Stimulated activated CD8-positive, alpha-beta memory T cell treated with anti-CD3 and anti-CD28 coated beads, Interleukin-15, amount 100 ng/mL, for 1 hour (primary cell): ENCODE measurements around the gene REPIN1.

Experiments used
- DNase-seq: peaks from one replicate; pipeline ENCODE4 v3.0.0-alpha.2; 2020; ENCODE audit warnings: low read depth

Gene REPIN1

DNA sequence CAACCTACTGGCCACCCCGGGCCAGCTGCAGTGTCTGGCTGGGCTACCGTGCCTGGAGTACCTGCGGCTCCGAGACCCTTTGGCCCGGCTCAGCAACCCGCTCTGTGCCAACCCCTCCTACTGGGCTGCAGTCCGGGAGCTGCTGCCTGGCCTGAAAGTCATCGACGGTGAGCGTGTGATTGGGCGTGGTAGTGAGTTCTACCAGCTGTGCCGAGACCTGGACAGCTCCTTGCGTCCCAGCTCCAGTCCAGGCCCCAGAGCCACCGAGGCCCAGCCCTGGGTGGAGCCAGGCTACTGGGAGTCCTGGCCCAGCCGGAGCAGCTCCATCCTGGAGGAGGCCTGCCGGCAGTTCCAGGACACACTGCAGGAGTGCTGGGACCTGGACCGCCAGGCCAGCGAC is 31.4 kb upstream of the REPIN1 start:
- DNase-seq = no peak

DNA sequence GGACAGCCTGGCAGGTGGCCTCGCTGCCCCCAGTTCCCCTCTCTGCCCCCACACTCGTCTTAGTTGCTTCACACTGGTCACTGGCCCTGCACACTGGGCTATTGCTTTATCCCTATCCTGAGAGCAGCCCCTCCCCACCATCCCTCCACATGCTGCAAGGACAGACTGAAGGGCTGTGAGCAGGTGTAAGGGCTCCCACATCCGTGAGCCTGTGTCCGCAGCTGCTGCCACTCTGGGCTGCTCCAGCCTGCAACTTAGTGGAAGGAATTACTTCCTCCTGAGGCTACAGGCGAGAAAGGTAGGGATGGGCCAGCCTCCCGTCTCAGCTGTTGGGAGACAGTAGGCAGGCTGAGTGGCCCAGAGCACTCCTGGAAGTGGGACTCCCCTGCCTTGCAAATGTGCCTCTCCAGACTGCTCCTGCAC is 31.0 kb upstream of the REPIN1 start:
- DNase-seq = no peak

DNA sequence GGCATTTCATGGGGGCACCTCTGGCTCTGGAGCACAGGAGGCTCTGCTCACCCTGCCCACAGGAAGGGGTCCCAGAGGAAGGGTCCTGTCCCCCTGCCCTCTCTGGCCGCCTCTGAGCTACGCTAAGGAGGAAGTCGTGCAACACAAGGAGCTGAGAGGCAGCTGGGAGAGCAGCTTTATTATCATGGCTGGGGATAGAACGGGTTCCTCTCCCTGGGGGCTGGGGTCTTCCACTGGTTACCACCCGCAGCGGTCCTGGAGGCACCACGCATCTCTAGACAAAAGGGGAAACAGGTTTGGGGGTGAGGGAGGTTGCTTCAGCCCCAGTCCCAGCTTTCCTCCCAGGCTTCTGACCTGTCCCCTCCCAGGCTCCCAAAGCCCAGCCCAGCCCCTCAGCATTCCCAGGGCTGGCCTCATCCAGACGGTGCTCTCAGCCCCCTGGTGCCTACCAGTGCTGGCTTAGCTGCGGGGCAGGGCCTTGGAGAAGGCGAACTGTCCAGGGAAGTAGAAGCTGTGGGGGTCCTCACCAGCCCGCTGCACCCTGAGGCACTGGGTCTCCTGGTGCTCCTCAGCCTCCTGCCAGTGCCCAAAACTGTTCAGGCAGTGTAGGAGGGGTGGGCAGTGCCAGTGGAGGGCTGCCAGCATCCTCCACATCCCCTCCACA is 30.3 kb upstream of the REPIN1 start:
- DNase-seq = no peak

DNA sequence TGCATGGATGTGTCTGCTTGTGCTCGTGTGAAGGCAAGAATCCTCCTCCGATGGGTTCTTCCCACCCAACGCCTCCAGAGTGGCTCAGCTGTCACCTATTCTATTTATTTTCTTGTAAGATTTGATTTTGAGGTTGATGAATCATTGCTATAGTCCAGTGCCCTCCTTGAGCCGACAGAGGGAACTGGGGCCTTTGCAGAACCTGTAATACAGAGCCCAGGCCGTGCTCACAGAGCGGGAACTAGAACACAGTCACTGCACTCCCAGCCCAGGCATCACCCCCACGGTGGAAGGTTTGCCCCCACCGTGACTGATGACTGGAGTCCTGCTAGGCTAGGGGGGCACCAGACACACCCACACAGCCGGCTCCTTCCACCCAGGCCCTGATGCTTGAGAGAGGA is 29.2 kb upstream of the REPIN1 start:
- no peak for DNase-seq

DNA sequence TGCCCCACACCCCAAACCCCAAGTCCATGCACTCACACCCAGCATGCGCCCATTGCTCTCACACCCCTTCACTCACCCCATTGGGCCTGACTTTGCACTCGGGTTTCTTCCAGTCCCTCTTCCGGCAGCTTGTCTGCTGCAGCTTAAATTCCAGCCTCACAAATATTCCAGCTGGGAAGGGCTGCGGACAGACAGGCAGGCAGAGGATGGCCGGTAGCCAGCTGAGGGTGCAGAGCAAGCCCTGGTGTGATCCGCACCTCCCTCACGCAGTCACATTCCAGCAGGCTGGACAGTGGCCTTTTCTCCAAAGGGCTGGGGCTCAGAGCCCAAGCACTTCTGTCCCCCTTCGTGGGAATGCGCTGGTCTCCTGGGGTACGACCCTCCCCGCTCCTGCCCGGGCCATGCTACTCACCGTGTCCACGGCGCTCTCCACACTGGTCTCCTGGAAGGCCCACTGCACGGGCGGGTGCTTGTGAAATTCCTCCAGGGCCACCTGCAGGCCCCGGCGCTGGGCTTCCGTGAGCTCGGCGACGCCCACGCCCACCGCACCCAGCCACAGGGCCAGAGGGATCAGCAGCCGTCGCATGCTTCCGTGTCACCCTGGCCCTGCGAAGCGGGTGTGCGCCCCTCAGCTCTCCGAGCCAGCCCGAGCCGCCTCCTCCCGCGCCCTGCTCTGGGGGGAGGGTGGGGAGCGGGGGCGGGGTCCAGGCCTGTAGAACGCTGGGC is 28.4 kb upstream of the REPIN1 start:
- DNase-seq = no peak

DNA sequence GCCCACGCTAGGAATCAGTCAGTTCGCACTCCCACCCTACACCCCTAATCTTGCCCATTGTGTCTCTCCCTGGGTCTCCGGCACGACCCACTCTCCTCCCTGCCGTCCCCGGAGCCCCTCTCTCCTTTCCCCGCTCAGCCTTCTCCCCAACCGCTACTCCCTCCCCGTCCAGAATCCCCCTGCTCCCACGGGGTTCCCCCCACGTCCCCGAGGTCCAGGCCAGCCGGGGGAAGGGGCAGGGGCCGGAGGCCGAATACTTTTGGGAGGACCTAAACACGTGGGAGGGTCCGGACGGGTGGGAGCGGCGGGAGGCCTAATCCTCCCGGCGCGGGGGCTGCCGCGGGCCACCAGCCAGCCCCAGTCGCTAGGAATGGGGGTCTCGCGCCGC is 27.8 kb upstream of the REPIN1 start:
- no peak for DNase-seq

DNA sequence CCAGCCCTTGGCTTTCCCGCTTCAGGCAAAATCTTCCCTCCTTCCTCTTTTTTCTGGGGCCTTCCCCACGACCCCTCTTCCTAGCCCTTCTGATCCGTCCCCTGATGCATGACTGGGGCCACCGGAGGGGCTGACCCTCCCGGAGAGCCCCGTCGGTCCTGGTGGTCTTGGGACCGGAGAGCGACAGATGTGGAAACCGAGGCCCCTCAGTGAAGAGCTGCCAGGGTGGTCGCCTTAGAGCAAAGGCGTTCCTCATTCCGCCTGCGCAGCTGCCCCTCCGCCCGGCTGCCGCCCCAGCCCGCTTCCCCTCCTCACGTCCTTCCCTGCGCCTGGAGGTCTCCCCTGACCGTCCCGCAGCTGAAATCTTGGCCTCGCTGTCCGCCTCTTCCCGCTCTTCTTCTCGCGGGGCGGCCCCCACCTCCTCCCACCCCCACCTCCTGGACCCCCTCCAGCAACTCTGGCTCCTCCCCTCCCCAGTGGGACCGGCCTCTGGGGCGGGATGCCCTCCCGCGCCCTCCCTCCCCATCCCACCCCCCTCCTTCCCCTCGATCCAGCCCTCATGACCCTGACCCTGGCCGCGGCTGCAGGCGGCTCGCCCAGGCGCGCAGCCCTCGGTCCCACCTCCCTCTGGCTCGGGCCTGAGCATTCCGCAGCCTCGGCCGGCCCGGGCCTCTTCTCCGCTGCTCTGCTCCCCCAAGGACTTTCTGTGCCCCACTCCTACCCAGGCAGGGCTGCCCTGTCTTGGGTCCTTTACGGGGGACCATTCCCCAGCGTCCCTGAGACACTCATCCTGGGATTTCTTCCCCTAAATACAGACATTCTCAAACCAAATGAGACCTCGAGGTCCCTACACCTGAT is 27.1 kb upstream of the REPIN1 start, which contains the start of gene RARRES2:
Gene RARRES2, minus strand, starts transcription at position 367 of the 858 bp plus-strand sequence. CDS start 1,020 bp downstream, outside the sequence.
- no peak for DNase-seq

DNA sequence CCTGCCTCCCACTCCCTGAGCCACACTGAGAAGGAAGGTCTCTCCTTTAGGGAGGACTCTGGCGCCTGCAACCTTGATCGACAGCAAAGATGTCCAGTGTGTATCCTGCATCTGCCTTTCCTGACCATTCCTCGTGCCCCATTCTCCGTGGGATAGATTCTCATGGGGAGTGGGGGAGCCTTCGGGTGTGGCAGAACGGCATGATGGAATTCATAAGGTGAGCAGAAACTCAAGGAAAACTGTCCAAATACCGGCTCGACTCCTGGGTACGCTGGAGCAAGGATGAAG is 26.6 kb upstream of the REPIN1 start:
- DNase-seq = no peak

DNA sequence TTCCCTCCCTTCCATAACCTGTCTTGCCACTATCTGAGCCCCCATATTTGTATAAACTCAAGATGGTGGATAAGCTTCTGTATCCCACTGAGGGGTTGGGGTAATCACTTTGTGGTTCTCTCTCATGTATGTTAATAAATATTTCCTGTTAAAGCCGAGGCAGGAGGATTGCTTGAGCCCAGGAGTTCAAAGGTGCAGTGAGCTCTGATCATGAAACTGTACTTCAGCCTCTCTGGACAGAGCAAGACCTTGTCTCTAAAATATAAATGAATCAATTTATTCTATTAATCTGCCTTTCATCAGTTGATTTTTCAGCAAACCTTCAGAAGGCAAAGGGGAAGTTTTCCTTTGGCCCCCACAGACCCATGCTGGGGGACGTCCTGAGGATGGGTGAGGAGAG is 25.4 kb upstream of the REPIN1 start:
- no peak for DNase-seq

DNA sequence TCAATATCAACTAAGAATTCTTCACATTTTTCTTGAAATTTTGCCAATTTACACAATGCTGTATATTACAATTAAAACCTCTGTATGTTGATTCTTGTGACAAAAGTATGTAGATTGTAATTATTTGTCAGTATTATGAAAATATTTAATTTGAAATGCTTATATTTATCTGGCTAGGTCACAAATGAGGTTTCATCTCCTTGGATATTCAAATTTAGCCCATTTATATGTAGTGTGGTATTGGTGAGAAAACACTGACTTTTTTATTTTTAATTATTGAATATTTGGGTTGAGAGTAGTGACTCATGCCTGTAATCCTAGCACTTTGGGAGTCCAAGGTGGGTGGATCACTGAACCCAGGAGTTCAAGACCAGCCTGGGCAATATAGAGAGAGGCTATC is 24.3 kb upstream of the REPIN1 start:
- DNase-seq = no peak

DNA sequence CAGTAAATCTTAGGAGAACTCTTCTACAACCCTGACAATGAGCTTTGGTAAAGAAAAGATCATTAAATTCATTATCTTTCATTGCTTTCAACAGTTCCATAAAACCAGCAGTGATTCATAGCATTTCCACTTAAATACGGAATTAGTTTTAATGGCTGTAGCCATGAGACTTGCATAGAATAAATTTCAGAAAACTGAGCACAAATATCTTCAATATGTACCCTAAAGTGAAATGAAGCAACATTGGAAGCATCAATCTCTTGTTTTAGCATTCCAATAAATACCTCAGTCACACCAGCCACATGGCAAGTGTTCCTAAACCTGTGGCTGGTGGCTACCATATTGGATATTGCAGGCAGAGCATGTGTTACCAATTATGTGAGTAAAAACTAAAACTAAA is 23.6 kb upstream of the REPIN1 start:
- DNase-seq = no peak

DNA sequence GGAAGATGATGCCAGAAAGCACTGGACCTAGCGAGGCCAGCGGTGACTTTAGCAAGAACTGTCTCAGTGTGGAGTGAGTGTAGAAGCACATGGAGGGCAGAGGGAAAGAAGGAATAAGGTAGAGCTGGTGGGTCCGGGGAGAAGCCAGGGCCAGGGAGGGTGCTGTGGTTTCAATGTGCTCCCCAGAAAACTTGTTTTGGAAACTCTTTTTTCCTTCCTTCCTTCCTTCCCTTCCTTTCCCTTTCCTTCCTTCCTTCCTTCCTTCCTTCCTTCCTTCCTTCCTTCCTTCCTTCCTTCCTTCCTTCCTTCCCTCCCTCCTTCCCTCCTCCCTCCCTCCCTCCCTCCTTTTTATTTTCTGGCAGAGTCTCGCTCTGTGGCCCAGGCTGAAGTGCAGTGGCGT is 21.7 kb upstream of the REPIN1 start:
- DNase-seq = no peak

DNA sequence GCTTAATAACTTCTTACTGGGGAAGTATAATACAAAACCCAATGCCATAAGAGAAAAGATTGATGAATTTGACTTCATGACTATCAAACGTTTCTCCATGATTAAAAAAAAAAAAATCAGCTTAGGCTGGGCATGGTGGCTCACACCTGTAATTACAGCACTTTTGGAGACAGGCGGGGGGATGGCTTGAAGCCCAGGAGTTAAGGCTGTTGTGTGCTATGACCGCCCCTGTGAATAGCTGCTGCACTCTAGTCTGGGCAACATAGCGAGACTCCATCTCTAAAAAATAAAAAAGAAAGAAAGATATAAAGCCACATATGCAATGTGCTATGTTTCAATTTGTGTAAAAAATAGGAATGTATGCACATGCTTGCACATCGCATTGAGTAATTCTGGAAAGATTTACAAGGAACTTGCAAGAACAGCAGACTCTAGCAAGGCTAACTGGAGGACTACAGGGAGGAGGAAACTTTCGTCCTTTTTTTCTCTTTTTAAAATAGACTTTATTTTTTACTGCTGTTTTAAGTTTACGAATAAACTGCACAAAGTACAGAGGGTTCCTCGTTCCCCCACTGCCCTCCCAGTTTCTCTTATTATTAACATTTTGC is 16.9 kb upstream of the REPIN1 start:
- no peak for DNase-seq

DNA sequence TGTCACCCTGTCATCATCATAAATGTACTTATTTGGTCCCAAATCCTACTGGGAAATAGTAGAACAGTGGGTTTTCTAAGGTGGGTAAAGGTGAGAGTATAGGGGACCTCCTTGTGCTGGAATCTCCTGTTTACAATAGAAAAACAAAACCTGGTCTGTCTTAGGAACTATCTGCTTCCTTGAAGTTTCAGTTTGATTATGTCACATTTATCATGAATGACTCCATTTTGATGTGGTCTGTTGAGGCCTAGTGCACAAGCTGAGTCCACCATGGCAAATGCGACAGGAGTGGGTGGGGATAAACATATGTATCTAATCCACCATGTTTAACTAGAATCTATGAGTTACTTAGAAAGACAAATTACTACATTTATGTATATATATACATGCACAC is 13.0 kb upstream of the REPIN1 start:
- DNase-seq = no peak

DNA sequence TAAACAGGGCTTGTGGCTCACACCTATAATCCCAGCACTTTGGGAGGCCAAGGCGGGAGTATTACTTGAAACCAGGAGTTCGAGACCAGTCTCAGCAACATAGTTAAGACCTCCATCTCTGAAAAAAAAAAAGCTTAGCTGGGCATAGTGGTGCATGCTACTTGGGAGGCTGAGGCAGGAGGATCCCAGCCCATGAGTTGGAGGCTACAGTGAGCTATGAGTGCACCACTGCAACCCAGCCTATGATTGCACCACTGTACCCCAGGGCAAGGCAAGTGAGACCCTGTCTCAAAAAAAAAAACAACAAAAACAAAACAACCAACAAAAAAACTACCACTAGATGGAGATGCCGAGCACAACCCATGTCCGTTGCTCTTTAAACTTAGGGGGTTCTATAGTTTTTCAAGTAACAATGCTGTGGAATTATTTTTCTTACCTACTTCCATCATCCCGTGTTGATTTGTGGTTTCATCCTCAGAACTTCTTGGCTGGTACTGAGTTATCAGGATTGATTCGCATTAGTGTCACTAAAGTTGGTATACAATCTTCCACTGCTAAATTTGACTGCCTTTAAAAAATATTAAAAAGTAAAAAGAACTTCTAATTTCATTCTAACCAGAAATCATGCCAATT is 12.2 kb upstream of the REPIN1 start:
- no peak for DNase-seq

DNA sequence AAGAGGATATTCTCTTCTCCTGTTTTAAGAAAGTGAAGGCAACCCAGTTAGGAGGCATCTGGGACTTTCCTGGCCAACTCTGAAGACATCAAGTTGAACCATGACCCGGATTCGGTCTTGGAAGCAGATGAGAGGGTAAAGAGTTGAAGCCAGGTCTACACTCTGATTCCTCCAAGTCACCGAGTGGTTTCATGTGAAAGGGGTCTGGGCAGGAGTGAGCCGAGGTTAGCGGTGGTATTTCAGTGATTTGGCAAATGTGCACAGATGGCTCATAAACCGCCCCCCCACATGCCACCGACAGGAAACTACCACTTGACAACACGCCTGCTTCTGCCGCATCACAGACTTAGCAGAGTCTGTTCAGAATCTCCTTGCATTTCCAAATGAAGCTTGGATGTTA is 11.4 kb upstream of the REPIN1 start:
- peak; percentile 47 for DNase-seq

DNA sequence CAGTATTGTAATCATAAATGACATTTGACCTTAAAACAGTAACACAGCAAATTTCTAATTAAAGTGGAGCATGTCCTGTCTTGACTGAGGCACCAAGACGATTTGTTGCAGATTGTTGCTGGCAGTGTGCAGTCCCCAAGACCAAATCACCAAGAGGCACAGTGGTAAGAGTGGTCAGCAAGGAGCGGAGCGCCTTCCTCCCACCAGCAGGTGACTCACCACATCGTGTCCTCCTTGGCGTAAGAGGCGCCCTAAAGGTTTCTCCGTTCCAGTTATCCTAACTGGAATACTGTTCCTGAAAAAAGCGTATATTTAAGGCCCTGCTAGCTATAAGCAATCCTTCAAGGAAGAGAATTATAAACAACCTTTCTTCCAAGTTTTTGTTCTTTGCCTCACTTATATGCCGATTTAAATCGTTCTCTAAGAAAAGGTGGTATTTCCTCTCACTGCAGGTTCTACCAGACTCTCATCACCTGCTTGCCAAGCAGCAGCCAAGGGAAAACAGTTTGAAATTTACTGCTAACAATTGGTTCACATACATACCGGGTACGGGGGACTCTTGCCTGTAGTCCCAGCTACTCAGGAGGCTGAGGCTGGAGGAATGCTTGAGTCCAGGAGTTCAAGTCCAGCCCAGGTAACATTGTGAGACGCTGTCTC is 10.7 kb upstream of the REPIN1 start:
- no peak for DNase-seq

DNA sequence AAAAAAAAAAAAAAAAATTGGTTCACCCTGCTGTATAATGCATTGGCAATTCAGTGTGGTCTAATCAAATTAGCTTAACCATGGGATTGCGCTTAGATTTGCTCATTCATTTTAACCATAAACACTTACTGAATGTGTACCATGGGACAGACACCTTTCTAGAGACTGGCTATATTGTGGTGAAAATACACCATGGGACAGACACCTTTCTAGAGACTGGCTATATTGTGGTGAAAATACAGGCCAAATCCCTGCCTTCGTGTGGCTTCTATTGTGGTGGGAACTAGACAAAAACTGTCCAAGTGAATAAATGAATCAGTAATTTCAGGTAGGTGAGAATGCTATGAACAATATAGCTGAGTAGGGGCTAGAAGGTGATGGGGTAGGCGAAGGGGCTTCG is 10.2 kb upstream of the REPIN1 start:
- no peak for DNase-seq

DNA sequence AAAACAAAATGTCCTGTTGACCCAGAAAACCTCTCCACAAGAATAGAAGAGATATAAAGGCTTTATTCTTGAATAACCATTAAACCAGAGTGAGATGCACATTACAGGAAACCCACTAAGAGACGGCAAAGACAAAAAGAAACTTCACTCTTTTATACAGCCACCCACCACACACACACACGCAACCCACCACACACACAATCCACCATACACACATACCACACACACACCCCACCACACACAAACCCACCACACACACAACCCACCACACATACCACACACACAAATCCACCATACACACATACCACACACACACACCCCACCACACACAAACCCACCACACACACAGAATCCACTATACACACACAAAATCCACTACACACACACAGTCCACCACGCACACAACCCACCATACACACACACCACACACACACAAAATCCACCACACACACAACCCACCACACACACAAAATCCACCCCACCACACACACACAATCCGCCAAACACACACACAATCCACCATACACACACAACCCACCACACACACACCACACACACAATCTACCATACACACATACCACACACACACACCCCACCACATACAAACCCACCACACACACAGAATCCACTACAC is 9.5 kb upstream of the REPIN1 start:
- DNase-seq = no peak

DNA sequence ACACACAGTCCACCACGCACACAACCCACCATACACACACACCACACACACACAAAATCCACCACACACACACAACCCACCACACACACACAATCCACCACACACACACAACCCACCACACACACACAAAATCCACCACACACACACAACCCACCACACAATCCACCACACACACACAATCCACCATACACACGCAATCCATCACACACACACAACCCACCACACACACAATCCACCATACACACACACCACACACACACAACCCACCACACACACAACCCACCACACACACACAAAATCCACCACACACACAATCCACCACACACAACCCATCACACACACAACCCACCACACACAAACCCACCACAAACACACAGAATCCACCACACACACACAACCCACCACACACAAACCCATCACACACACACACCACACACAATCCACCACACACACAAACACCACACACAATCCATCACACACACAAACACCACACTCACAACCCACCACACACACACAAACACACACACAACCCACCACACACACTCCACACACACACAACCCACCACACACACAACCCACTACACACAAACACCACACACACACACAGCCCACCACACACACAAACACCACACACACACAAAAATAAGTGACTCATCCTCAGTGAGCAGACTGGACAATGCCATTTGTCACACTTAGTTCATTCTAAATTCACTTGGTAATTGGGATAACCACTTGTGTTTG is 8.8 kb upstream of the REPIN1 start:
- no peak for DNase-seq
